DMS 273 (cell line): Measurements from ENCODE around the gene KIAA0825.
A peak's percentile ranks its signal among the peaks of the same experiment; 100 is the strongest.

ENCODE experiments used
- DNase-seq: peaks from one replicate; lab custom pipeline; 2025; ENCODE audit not compliant: unreplicated experiment; lab: John Stamatoyannopoulos, UW

Gene KIAA0825

GRCh38 chr5:94314460-94315131 lies 303.8 kb downstream of the KIAA0825 start:
- peak; percentile 9 for DNase-seq

- no peak for DNase-seq
Measured at GRCh38 chr5:94313696-94314095, 304.7 kb downstream of the KIAA0825 start.

GRCh38 chr5:94313188-94313587 lies 305.2 kb downstream of the KIAA0825 start:
- peak; percentile 2 for DNase-seq

- DNase-seq, result no peak
Measured at GRCh38 chr5:94312298-94312697, 306.1 kb downstream of the KIAA0825 start.

GRCh38 chr5:94310833-94311232 lies 307.6 kb downstream of the KIAA0825 start:
- DNase-seq, result no peak

- DNase-seq, result no peak
Measured at GRCh38 chr5:94309141-94309540, 309.3 kb downstream of the KIAA0825 start.

- no peak for DNase-seq
Measured at GRCh38 chr5:94308442-94308841, 310.0 kb downstream of the KIAA0825 start.

- DNase-seq, result no peak
Measured at GRCh38 chr5:94304146-94304545, 314.3 kb downstream of the KIAA0825 start.

GRCh38 chr5:94288937-94289336 lies 329.5 kb downstream of the KIAA0825 start:
- DNase-seq, result no peak

GRCh38 chr5:94285984-94286383 lies 332.4 kb downstream of the KIAA0825 start:
- DNase-seq, result no peak

GRCh38 chr5:94283093-94283492 lies 335.3 kb downstream of the KIAA0825 start:
- DNase-seq, result no peak

GRCh38 chr5:94281236-94281801 lies 337.1 kb downstream of the KIAA0825 start:
- no peak for DNase-seq

GRCh38 chr5:94276751-94277150 lies 341.7 kb downstream of the KIAA0825 start:
- no peak for DNase-seq

- DNase-seq, result no peak
Measured at GRCh38 chr5:94276048-94276447, 342.4 kb downstream of the KIAA0825 start.

GRCh38 chr5:94274707-94275106 lies 343.7 kb downstream of the KIAA0825 start:
- DNase-seq, result no peak

GRCh38 chr5:94268226-94268625 lies 350.2 kb downstream of the KIAA0825 start:
- no peak for DNase-seq

- no peak for DNase-seq
Measured at GRCh38 chr5:94267350-94267899, 351.0 kb downstream of the KIAA0825 start.

- no peak for DNase-seq
Measured at GRCh38 chr5:94266170-94266569, 352.2 kb downstream of the KIAA0825 start.

- DNase-seq, result no peak
Measured at GRCh38 chr5:94263068-94263467, 355.3 kb downstream of the KIAA0825 start.

GRCh38 chr5:94260096-94260495 lies 358.3 kb downstream of the KIAA0825 start:
- DNase-seq, result no peak

GRCh38 chr5:94254214-94254613 lies 364.2 kb downstream of the KIAA0825 start:
- DNase-seq, result no peak

GRCh38 chr5:94250985-94251384 lies 367.4 kb downstream of the KIAA0825 start:
- DNase-seq, result no peak

- no peak for DNase-seq
Measured at GRCh38 chr5:94249430-94249829, 369.0 kb downstream of the KIAA0825 start.
